GM19043 (cell line): ENCODE data around the gene ZBTB8B.
"Not testable (repeated sequence)": the region's sequence is repeated elsewhere in the genome, so short reads cannot be mapped to it uniquely, and the experiment has no call there.

Experiments
- ATAC-seq: cut with Tn5 transposase; IDR thresholded peaks from one replicate; pipeline ENCODE4 v1.9.1; 2021; ENCODE audit warnings: low read depth; ENCODE audit not compliant: unreplicated experiment

The ZBTB8B gene

DNA sequence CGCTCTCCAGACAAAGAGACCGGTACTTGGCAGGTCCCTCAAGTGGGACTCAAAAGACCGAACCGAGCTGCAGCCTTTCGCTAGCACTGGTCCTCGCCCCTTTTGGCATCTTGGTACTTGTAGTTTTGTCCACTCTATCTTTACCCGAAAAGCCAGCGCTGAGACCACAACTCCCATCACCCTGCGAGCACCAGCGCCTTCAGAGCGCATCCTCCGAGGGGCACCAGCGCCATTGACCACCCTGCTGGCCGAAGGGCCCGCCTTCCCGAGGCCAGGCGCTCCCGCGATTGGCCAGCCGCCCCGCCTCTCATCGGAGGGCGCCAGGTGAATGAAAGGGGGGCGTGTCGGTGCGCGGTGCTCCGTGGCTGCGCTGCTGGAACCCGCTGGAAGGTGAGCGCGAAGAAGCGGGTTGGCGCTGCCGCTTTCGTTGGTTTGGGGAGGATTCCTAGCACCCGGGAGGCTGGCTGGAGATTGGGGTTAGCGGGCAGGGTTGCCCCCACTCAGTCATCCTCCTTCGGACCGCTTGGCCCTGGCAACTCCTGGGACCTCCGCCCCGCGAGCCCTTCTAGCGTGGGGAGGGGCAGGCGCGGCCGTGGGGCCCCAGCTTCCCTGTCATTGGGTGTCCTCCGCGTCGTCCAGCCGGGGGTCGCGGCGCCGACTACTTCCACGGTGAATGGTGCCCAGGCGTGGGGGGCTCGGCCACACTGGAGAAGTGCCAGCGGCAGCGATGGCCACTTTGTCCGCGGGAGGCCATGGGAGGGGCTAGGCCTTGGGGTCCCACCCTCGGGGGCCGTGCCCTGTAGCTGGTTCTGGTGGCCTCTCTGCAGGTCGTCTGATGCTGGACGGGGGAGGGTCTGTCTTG lies at the start of gene ZBTB8B:
Gene ZBTB8B, plus strand, starts transcription at position 357 of the 862 bp plus-strand sequence. CDS start 5,553 bp downstream, outside the sequence.
- no peak for ATAC-seq

DNA sequence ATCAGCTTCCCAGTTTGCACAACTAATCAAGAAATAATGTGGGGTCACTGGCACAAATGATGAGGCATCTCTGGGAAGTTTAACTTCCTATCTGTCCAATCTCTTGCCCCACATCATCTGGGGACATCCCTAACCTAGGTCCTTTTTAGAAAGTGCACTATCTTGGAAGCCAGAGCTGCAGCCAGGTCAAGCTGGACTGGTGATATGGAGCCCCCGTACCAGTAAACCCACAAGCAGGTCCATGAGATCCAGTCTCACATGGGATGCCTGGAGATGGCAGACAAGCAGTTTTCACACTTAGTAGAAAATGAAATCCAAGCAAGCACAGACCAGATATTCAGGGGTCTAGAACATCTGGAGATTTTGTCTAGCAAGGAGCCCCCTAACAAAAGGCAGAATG lies 43.1 kb upstream of the ZBTB8B start:
- ATAC-seq, result no peak

DNA sequence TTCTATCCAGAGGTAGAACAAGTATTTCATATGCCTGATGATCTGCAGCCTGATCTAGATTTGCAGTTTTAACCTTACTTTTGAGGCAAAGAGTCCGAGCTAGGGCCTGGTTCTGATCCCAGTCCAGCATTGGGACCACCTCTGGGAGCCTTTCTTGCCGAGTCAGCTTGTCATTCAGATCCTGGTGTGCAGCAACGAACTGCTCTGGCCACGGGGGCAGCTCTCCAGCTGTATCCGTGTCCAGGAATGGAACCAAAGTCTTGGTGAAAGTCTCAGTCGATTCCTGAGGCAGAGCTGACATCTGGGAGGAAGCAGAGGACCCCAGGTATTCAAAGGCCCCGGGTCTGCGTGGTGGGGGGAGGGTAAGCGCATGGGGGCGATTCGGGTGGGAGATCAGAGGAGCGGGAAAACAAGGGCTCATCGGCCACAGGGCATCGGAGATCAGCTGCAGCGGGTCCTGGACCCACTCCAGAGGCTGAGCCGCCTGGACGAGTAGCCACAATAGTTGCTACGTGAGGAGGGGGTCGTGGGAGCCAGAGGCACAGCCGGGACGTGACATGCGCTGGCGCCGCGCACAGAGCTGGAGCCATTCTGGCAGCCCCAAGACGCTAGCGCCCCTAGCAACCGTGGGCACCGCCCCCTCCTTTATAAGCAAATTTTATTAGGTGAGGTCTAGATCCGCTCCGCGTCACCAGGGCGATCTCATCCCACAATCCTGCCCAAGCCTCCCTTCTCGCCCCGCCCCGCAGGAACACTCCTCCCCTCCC lies 38.2 kb upstream of the ZBTB8B start:
- ATAC-seq, result no peak

DNA sequence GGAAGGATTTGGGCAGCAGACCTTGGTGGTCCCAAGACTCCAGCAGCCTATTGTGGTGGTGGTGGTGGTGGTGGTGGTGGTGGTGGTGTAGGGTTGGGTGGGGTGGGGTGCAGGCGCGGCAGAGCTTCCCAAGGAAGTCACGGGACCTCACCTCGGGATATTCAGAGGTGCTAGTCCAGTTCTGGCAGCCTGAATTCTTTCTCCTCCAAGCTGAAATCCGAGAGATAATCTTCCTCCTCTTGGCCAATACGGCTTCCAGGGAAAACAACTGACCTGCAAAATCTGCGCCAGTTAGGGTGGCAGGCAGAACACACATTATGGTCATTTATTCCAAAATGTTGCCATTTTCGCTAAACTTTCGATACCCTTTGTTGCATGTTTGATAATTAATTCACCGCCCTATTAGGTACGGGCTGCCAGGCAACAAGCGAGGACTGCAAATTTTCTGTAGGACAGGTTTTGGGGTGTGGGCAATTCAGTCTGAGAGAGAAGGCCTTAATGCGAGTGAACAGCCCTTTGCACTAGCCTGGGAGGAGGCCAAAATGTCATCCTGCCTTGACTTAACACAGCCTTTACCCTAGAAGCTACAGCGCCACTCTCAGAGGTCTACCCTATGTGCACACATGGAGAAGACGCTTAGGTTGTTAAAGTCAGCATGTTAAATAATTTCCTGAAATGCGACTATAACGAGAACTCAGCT lies 37.5 kb upstream of the ZBTB8B start:
- no peak for ATAC-seq

DNA sequence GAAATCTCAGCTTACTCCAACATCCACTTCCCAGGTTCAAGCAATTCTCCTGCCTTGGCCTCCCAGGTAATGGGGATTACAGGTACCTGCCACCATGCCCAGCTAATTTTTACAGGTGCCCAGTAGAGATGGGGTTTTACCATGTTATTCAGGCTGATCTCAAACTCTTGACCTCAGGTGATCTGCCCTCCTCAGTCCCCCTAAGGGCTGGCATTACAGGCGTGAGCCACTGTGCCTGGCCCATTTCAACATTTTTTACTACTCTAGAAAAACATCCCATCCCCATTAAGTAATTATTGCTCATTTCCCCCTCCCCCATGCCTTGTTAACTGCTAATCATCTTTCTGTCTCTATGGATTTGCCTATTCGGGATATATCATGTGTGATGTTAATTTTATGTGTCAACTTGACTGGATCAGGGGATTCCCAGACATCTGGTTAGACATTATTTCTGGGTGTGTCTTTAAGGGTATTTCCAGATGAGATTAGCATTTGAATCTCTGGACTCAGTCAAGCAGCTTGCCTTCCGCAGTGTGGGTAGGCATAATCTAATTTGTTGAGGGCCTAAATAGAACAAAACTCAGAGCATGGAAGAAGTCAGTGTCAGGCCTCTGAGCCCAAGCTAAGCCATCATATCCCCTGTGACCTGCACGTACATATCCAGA lies 33.0 kb upstream of the ZBTB8B start:
- no peak for ATAC-seq

DNA sequence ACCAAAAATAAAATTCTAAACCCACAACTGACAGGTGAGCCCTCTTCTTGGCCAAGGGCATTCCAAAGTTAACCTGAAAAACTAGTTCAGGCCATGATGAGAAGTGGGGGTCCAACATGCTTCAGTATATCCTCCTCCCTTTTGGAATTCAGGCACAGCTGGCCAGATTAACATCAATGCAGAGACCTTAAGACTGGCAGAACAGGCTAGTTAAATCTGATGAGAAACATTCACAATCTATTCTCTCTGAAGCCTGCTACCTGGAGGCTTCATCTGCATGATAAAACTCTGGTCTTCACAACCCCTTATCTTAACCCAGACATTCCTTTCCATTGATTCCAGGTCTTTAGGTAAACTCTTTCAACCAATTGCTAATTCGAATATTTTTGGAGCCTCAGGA lies 26.7 kb upstream of the ZBTB8B start:
- ATAC-seq, result no peak

DNA sequence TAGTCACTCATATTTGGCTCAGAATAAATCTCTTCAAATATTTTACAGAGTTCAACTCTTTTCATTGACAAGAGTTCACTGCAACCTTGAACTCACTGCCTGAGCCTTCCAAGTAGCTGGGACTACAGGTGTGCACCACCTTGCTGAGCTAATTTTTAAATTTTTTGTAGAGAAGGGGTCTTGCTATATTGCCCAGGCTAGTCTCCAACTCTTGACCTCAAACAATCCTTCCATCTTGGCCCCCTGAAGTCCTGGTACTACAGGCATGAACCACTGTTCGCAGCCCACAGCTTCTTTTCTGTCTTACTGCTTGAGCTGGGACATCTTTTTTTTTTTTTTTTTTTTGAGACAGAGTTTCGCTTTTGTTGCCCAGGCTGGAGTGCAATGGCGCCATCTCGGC lies 26.1 kb upstream of the ZBTB8B start:
- ATAC-seq, result not testable (repeated sequence)

DNA sequence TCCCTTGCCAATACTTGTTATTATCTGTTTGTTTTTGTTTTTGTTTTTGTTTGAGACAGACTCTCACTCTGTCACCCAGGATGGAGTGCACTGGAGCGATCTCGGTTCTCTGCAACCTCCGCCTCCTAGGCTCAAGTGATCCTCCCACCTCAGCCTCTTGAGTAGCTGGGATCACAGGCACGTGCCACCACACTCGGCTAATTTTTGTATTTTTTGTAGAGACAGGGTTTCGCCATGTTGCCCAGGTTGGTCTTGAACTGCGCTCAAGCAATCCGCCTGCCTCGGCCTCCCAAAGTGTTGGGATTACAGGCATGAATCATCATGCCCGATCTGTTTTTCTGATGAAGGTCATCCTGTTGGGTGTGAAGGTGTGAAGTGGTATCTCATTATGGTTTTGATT lies 23.4 kb upstream of the ZBTB8B start:
- ATAC-seq, result not testable (repeated sequence)

DNA sequence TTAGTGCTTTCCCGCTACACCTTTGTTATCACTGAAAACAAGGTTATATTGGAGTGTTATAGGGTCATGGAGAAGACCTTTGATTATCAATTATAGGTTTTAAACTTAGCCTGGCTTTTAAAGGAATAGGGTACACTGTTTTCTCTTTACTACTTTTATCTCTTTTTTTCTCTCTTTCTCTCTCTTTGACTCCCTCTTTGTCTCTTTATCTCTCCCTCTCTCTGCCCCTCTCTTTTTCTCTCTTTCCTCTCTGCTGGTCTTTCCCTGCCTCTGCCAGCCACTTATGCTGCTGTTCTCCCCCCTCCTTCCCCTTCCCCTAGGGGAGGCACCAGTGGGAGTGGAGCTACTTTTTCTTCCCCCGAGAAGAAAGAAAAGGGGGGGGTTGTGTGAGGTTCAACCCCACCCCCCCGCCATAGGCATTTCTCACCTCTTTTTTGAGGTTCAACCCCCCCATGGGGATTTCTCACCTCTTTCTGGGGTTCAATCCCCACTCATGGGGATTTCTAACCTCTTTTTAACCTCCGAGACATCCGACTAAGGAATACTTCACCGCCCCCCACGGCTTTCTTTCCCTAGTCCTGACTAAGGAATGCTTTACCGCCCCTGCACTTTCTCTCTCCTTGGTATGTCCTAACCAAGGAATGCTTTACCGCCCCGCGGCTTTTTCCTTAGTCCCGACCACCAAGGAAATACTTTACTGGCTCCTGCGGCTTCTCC lies 17.2 kb upstream of the ZBTB8B start:
- ATAC-seq, result no peak

DNA sequence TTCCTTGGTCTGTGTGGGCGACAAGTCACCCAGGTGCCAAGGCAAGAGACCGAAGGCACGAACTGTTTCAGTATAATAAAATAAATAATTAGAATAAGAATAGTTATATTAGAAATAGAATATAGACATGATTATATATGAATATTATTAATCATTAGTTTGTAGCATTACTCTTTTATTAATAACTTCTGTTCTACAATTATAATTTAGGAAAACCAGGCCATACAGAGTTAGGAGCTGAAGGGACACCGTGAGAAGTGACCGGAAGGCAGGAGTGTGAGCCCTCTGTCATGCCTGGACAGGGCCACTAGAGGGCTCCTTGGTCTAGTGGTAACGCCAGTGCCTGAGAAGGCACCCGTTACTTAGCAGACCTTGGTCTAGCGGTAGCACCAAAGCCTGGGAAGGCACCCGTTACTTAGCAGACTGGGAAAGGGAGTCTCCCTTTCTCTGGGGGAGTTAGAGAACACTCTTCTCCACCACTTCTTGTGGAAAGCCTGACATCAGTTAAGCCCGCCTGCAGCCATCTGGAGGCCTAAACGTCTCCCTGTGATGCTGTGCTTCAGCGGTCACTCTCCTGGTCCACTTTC lies 16.6 kb upstream of the ZBTB8B start:
- not testable (repeated sequence) for ATAC-seq

DNA sequence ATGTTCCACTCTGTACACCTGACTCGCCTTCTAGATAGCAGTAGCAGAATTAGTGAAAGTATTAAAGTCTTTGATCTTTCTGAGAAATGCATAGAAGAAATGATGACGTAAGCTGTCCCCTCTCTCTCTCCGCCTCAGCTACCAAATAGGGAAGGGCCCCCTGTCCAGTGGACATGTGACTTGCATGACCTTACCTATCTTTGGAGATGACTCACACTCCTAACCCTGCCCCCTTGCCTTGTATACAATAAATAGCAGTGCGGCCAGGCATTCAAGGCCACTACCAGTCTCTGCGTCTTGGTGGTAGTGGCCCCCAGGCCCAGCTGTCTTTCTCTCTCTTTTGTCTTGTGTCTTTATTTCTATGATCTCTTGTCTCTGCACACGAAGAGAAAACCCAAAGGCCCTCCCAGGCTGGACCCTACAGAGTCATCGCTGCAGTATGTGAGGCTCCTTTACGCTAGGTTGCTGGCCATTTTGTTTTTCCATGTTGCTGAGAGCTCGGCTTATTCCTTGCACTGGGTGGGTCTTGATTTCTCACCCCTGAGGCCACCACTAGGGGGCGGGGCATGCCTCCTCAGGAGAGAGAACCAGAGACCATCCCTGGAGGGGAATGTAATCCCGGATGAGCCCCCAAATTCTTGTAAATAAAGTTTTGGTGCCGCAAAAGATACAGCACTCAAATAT lies 16.0 kb upstream of the ZBTB8B start:
- no peak for ATAC-seq

DNA sequence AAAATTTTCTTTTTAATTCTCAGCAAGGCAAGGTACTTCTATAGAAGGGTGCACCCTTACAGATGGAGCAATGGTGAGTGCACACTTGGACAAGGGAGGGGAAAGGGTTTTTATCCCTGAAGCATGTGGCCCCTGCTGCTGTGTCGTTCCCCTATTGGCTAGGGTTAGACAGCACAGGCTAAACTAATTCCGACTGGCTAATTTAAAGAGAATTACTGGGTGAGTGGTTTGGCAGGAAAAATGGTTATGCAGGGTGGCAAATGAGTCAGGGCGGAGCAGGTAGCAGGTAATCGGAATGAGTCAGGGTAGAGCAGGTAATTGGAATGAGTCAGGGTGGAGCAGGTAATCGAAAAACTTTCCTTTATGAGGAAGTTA lies 15.4 kb upstream of the ZBTB8B start:
- ATAC-seq, result not testable (repeated sequence)

DNA sequence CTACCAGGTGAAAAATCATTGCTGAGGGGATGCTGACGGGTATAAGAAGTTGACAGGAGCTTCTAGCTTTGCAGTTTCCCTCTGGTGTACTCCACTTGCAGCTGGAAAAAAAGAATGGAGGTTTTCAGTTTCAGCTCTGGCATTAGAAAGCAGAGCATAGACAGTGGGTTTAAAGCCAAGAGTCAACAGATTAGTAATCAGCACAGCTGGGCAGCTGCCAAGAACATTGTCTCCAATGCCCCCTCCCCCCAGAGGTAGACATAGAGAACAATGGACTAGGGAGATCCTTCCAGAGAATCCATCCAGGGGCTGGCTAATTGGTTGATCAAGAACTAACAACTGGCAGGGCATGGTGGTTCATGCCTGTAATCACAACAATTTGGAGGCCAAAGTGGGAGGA lies 10.1 kb upstream of the ZBTB8B start:
- no peak for ATAC-seq

DNA sequence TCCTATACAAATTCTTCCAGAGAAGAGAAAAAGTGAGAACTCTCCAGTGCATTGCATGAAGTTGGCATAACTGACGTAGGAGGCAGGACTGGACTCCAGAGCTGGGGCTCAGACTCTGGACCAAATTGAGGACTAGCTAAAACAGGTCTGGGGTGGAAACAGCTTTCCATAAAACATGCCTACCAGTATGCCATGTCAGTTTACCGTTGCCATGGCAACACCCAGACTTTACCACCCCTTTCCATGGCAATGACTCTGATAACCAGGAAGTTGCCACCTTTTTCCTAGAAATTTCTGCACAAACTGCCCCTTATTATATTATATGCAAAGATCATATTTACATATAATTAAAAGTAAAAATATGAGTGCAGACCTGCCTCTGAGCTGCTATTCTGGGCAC lies 8.9 kb upstream of the ZBTB8B start:
- ATAC-seq, result no peak

DNA sequence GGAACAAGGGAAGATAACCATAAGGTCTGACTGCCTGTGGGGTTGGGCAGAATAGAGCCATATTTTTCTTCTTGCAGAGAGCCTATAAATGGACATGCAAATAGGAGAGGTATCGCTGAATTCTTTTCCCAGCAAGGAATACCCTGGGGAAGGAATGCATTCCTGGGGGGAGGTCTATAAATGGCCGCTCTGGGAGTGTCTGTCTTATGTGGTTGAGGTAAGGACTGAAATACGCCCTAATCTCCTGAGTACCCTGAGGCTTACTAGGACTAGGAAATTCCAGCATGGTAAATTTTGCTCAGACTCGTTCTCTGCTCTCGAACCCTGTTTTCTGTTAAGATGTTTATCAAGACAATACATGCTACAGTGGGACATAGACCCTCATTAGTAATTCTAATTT lies 6.1 kb upstream of the ZBTB8B start:
- ATAC-seq, result not testable (repeated sequence)

DNA sequence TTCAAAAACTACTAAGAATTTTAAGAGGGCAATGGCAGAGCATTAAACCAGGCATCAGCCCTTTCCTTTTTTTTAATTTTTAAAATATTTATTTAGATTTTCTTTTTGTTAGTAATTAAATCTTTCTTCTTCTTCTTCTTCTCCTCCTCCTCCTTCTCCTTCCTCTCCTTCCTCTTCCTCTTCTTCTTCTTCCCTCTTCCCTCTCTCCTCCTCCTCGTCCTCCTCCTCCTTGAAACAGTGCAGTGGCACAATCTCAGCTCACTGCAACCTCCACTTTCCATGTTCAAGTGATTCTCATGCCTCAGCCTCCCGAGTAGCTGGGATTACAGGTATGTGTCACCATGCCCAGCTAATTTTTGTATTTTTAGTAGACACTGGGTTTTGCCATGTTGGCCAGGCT lies 1.9 kb upstream of the ZBTB8B start:
- ATAC-seq, result not testable (repeated sequence)

DNA sequence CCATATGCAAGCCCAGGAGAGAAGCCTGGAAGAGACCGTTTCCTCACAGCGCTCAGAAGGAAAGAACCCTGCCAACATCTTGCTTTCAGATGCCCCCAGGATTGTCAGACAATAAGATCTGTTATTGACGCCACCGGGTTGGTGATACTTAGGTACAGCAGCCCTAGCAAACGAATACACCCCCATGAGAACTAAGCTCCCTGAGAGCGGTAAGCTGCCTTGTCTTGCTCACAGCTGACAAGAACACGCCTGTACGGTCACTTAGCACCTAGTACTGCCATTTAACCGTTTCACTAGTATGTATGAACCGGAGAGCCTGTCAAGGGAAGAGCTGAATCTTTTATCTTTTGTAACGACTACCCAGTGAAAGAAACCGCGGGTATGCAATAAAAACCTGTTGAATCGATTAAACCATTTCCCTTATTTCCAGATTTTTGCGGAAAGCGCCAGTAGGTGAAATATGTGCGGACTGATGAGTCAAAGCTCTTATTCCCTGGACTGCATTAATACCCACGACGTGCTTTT lies 619 bp upstream of the ZBTB8B start:
- ATAC-seq, result no peak

DNA sequence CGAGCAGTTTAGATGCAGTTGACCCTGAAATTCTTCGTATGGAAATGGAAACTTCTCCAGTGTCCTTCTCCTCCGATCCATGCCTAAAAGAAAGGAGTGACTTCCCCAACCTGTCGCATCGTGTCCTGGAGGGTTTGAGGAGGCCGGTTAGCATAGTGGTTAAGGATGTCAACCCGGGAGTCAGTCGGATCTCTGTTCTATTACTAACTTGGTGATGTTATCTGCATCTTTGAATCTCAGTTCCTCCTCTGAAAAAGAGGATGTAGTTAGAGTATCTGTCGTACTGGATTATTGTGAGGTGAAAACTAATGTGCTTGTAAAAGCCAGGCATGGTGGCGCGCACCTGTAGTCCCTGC lies 684 bp downstream of the ZBTB8B start:
- ATAC-seq, result no peak

DNA sequence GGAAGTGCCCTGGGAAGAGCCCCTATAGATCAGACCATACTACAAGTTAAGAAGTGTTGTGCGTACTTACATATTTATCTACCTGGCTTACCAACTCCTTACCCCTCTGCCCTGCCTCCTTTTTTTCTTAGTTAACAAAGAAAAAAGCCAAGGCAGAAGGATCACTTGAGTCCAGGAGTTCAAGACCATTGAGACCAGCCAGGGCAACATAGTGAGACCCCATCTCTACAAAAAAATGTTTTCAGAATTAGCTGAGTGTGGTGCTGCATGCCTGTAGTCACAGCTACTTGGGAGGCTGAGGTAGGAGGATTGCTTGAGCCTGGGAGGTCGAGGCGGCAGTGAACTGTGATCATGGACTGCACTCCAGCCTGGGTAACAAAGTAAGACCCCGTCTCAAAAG lies 1.9 kb downstream of the ZBTB8B start:
- ATAC-seq, result no peak
